Endothelial cell of umbilical vein (primary cell): ENCODE results near the gene CAV1.

Experiments used
- EZH2 ChIP-seq: IDR thresholded peaks from 2 replicates; pipeline ENCODE4 v1.6.1; 2012; ENCODE audit warnings: borderline replicate concordance, low read depth, mild to moderate bottlenecking, moderate library complexity, low read length, inconsistent platforms; ENCODE audit not compliant: severe bottlenecking
- JUN ChIP-seq: IDR thresholded peaks from 2 replicates; pipeline ENCODE4 v1.6.1; 2011; ENCODE audit warnings: borderline replicate concordance, low read depth; ENCODE audit not compliant: insufficient read length, insufficient read depth
- POLR2A ChIP-seq: IDR thresholded peaks from 2 replicates; pipeline ENCODE4 v1.6.1; 2012; ENCODE audit warnings: low read depth, mild to moderate bottlenecking, control low read depth, low read length
- POLR2AphosphoS5 ChIP-seq: IDR thresholded peaks from 2 replicates; pipeline ENCODE4 v1.6.1; 2012; ENCODE audit warnings: low read depth, mild to moderate bottlenecking, control low read depth, low read length, moderate library complexity; ENCODE audit not compliant: insufficient read depth
- TF ChIP-seq, protein P1 (sequence below), 2 donors: IDR thresholded peaks; 1 replicate in 1 of 2; 2 replicates in 1 of 2; pipeline ENCODE4 v1.5.1; 2011; ENCODE audit warnings: low read length in 2 of 2, mild to moderate bottlenecking in 2 of 2, moderate library complexity in 2 of 2, control low read depth in 1 of 2, inconsistent platforms in 1 of 2, low read depth in 1 of 2; ENCODE audit not compliant: insufficient read depth in 1 of 2; ENCODE audit errors: extremely low read depth in 1 of 2
- TF ChIP-seq, protein P2 (sequence below): IDR thresholded peaks from 2 replicates; pipeline ENCODE4 v1.6.1; 2011; ENCODE audit not compliant: insufficient read depth, insufficient read length

DNA sequence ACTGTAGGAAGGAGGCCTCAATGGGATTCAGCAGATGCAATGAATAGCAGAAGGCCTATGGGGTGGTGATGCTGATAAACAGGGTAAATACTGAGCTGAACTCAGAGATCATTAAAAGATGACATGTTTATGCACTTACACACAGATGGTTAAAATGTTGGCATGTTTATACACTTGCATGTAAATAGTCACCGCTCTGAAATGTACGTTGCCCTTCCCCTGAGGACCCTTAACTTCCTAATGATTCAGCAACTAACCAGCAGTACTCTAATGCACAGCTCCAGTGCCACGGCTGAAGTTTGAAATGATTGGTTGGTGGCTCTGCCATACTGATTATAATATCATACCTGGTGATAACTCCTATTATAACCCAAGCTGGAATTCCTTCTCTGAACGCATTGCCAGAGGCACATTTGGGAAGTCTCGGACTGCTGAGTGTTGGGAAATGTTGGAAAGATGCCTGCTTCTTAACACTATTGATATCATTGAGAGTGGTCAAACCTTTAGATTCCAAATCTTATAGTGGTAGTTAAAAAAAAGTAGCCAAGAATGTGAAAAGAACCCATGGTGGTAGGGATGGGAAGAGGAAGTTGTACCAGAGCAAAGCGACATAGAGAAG lies 3.7 kb upstream of the CAV1 start:
- TF ChIP-seq, protein P1, sequence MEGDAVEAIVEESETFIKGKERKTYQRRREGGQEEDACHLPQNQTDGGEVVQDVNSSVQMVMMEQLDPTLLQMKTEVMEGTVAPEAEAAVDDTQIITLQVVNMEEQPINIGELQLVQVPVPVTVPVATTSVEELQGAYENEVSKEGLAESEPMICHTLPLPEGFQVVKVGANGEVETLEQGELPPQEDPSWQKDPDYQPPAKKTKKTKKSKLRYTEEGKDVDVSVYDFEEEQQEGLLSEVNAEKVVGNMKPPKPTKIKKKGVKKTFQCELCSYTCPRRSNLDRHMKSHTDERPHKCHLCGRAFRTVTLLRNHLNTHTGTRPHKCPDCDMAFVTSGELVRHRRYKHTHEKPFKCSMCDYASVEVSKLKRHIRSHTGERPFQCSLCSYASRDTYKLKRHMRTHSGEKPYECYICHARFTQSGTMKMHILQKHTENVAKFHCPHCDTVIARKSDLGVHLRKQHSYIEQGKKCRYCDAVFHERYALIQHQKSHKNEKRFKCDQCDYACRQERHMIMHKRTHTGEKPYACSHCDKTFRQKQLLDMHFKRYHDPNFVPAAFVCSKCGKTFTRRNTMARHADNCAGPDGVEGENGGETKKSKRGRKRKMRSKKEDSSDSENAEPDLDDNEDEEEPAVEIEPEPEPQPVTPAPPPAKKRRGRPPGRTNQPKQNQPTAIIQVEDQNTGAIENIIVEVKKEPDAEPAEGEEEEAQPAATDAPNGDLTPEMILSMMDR (IDR thresholded peaks at IDR 0.05; ENCODE audit: extremely low read depth in 1 of 2, insufficient read depth in 1 of 2, low read depth in 1 of 2, low read length in 2 of 2) = no peak
- TF ChIP-seq POLR2A = no peak
- TF ChIP-seq POLR2AphosphoS5 = peak; percentile 51
- TF ChIP-seq JUN = no peak
- no peak for TF ChIP-seq EZH2
- TF ChIP-seq, protein P2, sequence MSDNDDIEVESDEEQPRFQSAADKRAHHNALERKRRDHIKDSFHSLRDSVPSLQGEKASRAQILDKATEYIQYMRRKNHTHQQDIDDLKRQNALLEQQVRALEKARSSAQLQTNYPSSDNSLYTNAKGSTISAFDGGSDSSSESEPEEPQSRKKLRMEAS = no peak
